Neural progenitor cell (in vitro differentiated cells): ENCODE measurements around the gene RHBDL1. TPM values are rescaled to one million over a fixed set of nuclear protein-coding genes. Genes with fewer than 3 reads are reported as not detected.

ENCODE experiments used
- DNase-seq: peaks from one replicate; pipeline ENCODE4 v3.0.0-alpha.2; 2016; ENCODE audit warnings: low spot score
- H2AFZ ChIP-seq: fragments of 200-600 bp; sonication (generic); replicated peaks from 2 replicates; pipeline ENCODE4 v1.6.1; 2016; ENCODE audit warnings: antibody characterized with exemption
- H3F3A ChIP-seq: fragments of 200-600 bp; sonication (generic); 2 replicates; pipeline ENCODE4 v1.6.1; 2016; ENCODE audit warnings: antibody characterized with exemption, low read depth
- H3K27ac ChIP-seq: fragments of 200-600 bp; sonication (generic); 2 replicates; pipeline ENCODE4 v1.5.1; 2016; ENCODE audit warnings: mild to moderate bottlenecking
- H3K27me3 ChIP-seq: fragments of 200-600 bp; sonication (generic); 2 replicates; pipeline ENCODE4 v1.6.1; 2016; ENCODE audit warnings: mild to moderate bottlenecking, moderate library complexity
- H3K36me3 ChIP-seq: fragments of 200-600 bp; sonication (generic); 2 replicates; pipeline ENCODE4 v1.5.1; 2016
- H3K4me1 ChIP-seq: fragments of 200-600 bp; sonication (generic); 2 replicates; pipeline ENCODE4 v1.6.1; 2016; ENCODE audit warnings: mixed run types
- H3K4me2 ChIP-seq: fragments of 200-600 bp; sonication (generic); 2 replicates; pipeline ENCODE4 v1.6.1; 2016
- H3K4me3 ChIP-seq: fragments of 200-600 bp; sonication (generic); 2 replicates; pipeline ENCODE4 v1.5.1; 2016
- H3K79me2 ChIP-seq: fragments of 200-600 bp; sonication (generic); 2 replicates; pipeline ENCODE4 v1.6.1; 2016; ENCODE audit warnings: low read depth
- H3K9ac ChIP-seq: fragments of 200-600 bp; sonication (generic); 2 replicates; pipeline ENCODE4 v1.6.1; 2016
- H3K9me3 ChIP-seq: fragments of 200-600 bp; sonication (generic); 2 replicates; pipeline ENCODE4 v1.5.1; 2016; ENCODE audit warnings: low read depth
- H4K20me1 ChIP-seq: fragments of 200-600 bp; sonication (generic); 2 replicates; pipeline ENCODE4 v1.6.1; 2016; ENCODE audit warnings: low read depth
- H3K27ac Mint-ChIP-seq: 3 replicates; pipeline ENCODE4 v1.8.0; 2021; ENCODE audit warnings: mixed read lengths
- H3K27me3 Mint-ChIP-seq: 2 replicates; pipeline ENCODE4 v1.8.0; 2022; ENCODE audit warnings: low read depth, mild to moderate bottlenecking, inconsistent platforms, moderate library complexity, mixed read lengths; ENCODE audit not compliant: insufficient read depth
- H3K36me3 Mint-ChIP-seq: 3 replicates; pipeline ENCODE4 v1.8.0; 2021; ENCODE audit warnings: mixed read lengths
- H3K4me1 Mint-ChIP-seq: 3 replicates; pipeline ENCODE4 v1.8.0; 2021; ENCODE audit warnings: mixed read lengths
- H3K4me3 Mint-ChIP-seq: 3 replicates; pipeline ENCODE4 v1.8.0; 2021; ENCODE audit warnings: mild to moderate bottlenecking, moderate library complexity, mixed read lengths
- H3K9me3 Mint-ChIP-seq: 3 replicates; pipeline ENCODE4 v1.8.0; 2020; ENCODE audit warnings: mixed read lengths
- EZH2 ChIP-seq: fragments of 200-600 bp; sonication (generic); IDR thresholded peaks from 2 replicates; pipeline ENCODE4 v1.6.1; 2017; ENCODE audit warnings: antibody characterized with exemption, mild to moderate bottlenecking, moderate library complexity
- EZH2phosphoT487 ChIP-seq: fragments of 200-600 bp; sonication (generic); IDR thresholded peaks from 2 replicates; pipeline ENCODE4 v1.6.1; 2017; ENCODE audit warnings: antibody characterized with exemption
- total RNA-seq: library from RNA; depleted of rRNA; stranded (reverse); fragments of >200 nt; gene quantifications from 2 replicates; pipeline ENCODE4 v1.2.3, GENCODE V29; 2015; ENCODE audit warnings: low replicate concordance
- TF ChIP-seq, protein P1 (sequence below): fragments of 200-600 bp; sonication (generic); IDR thresholded peaks from 2 replicates; pipeline ENCODE4 v1.5.1; 2017; ENCODE audit warnings: antibody characterized with exemption, mild to moderate bottlenecking

The RHBDL1 gene
- total RNA-seq, 1 donor from 2014 or later = 0.28 TPM

DNA sequence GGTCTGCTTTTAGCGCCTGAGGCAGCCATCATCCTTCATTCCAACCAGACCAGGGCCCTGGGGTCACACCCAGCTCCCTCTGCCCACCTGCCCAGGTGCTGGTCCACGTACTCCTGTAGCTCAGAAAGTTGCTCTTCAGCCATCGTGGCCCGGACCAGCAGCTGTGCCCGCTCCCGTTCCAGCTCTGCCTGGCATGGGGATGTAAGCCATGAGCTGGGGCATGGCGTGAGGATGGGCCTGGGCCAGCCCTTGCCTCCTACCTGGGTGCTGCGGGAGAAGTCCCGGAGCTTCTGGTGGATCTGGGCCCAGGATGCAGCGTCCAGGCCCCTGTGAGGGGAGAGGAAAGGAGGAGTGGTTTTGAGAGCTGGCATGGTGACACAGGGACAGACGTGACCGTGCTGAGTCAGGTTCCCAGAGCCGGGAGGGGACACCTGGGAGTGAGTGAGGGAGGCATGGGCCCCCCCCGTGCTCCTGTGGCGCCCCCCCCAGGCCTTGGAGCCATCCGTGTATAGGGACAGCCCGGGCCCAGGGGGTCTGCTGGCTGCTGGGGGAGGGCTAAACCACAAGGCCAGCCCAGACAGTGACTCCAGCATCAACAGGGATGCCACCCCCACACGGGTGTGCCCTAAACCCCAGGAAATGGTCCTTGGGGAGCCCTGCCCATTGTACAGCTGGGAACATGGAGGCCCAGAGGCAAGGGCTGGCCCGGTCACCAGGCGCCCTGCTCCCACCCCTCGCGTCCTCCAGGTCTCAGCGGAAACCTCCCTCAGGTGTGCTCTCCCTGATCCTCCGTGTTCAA is 47.6 kb downstream of the RHBDL1 start:
- H3K4me3 Mint-ChIP-seq = peak overlapping the region; percentile 65
- Histone ChIP-seq H3K4me2 (no peak overlapping the region), H3F3A (peaks cover 42% of the 10 kb centered on the region), H3K27me3 (peaks cover 30% of the 10 kb centered on the region), H4K20me1 (peaks cover 58% of the 10 kb centered on the region), H3K9me3 (no peaks in the 10 kb centered on the region), H3K4me1 (peaks cover 18% of the 10 kb centered on the region), H3K79me2 (no peaks in the 10 kb centered on the region), H3K27ac (no peak overlapping the region), H3K9ac (no peak overlapping the region), H3K4me3 (no peak overlapping the region), H2AFZ (no peak overlapping the region), H3K36me3 (no peaks in the 10 kb centered on the region)
- no peaks in the 10 kb centered on the region for H3K9me3 Mint-ChIP-seq
- TF ChIP-seq EZH2phosphoT487 (no peak), EZH2 (no peak)
- TF ChIP-seq, protein P1, sequence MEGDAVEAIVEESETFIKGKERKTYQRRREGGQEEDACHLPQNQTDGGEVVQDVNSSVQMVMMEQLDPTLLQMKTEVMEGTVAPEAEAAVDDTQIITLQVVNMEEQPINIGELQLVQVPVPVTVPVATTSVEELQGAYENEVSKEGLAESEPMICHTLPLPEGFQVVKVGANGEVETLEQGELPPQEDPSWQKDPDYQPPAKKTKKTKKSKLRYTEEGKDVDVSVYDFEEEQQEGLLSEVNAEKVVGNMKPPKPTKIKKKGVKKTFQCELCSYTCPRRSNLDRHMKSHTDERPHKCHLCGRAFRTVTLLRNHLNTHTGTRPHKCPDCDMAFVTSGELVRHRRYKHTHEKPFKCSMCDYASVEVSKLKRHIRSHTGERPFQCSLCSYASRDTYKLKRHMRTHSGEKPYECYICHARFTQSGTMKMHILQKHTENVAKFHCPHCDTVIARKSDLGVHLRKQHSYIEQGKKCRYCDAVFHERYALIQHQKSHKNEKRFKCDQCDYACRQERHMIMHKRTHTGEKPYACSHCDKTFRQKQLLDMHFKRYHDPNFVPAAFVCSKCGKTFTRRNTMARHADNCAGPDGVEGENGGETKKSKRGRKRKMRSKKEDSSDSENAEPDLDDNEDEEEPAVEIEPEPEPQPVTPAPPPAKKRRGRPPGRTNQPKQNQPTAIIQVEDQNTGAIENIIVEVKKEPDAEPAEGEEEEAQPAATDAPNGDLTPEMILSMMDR = no peak
- no peak overlapping the region for H3K27ac Mint-ChIP-seq
- H3K4me1 Mint-ChIP-seq = peaks cover 19% of the 10 kb centered on the region
- no peaks in the 10 kb centered on the region for H3K36me3 Mint-ChIP-seq
- H3K27me3 Mint-ChIP-seq = peaks cover 14% of the 10 kb centered on the region
- DNase-seq = no peak

DNA sequence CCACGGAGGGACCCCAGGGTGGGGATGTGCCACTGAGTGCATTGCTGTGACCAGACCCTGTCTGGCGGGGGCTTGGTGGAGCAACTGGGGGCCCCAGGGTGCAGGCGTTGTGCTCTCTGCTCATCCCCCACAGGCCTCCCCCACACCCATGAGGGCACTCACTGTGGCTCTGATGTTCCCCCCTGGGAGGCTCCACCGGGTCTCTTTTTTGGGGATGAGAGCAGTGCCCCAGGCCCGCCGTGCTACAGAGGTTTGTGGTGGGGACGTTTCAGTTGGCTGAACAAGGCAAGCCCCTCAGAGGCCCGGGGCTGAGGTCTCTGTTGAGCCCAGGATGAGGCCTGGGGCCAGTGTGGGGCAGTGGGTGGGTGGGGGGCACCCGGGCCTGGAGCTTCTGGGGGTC is 48.2 kb downstream of the RHBDL1 start:
- Histone ChIP-seq H3K4me2 (no peak overlapping the region), H2AFZ (no peak overlapping the region), H3K36me3 (no peaks in the 10 kb centered on the region), H3F3A (peaks cover 42% of the 10 kb centered on the region), H3K79me2 (no peaks in the 10 kb centered on the region), H3K4me3 (no peak overlapping the region), H3K27me3 (peaks cover 37% of the 10 kb centered on the region), H3K9me3 (no peaks in the 10 kb centered on the region), H4K20me1 (peaks cover 53% of the 10 kb centered on the region), H3K27ac (no peak overlapping the region), H3K9ac (no peak overlapping the region), H3K4me1 (peaks cover 14% of the 10 kb centered on the region)
- H3K4me1 Mint-ChIP-seq = peaks cover 12% of the 10 kb centered on the region
- no peak overlapping the region for H3K27ac Mint-ChIP-seq
- H3K27me3 Mint-ChIP-seq = peaks cover 14% of the 10 kb centered on the region
- H3K36me3 Mint-ChIP-seq = no peaks in the 10 kb centered on the region
- no peaks in the 10 kb centered on the region for H3K9me3 Mint-ChIP-seq
- TF ChIP-seq EZH2phosphoT487 (no peak), EZH2 (no peak)
- TF ChIP-seq, protein P1 = no peak
- no peak for DNase-seq
- peak overlapping the region; percentile 21 for H3K4me3 Mint-ChIP-seq

DNA sequence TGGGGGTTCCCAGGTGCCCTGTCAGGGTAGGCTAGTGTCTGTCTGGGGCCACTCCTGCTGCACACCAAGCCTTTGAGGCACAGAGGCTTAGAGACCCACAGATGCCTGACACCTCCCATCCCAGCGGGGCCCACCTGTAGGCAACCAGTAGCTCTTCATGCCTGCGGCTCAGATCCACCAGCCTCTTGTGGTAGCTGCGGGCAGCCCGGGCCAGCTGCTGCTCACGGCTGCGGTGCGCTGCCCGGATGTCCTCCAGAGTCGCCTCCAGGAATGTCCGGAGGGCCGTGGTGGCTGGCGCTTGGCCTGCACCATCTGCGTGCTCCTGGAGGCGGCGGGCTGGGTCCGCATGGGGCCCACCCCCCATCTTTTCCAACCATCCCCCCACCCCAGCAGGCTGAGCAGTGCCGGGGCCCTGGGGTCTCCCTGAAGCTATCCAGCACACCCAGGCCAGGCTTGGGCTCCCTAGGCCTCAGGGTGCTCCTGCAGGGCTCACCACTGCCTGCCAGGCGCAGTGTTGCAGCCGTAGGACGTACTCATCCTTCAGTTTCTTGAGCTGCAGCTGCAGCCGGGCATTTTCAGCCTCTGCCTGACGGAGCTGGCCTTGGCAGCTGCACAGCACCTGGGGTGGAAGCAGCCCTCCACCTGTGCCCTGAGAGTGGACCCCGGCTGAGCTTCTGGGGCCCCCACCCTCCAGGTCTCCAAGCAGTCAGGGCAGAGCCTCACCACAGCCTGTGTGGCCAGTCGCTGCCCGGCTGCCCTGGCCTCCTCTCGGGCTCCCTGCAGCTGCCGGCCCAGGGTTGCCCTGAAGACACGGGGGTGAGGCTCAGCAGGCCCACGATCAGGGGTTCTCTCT is 48.9 kb downstream of the RHBDL1 start:
- H3K9me3 Mint-ChIP-seq = no peaks in the 10 kb centered on the region
- Histone ChIP-seq H3K9ac (no peak overlapping the region), H3K27me3 (peaks cover 44% of the 10 kb centered on the region), H3K79me2 (no peaks in the 10 kb centered on the region), H3F3A (peaks cover 48% of the 10 kb centered on the region), H3K36me3 (no peaks in the 10 kb centered on the region), H3K27ac (no peak overlapping the region), H3K4me1 (peaks cover 14% of the 10 kb centered on the region), H3K4me3 (no peak overlapping the region), H3K9me3 (no peaks in the 10 kb centered on the region), H4K20me1 (peaks cover 48% of the 10 kb centered on the region), H2AFZ (no peak overlapping the region), H3K4me2 (no peak overlapping the region)
- H3K27me3 Mint-ChIP-seq = peaks cover 14% of the 10 kb centered on the region
- H3K4me1 Mint-ChIP-seq = peaks cover 5% of the 10 kb centered on the region
- H3K4me3 Mint-ChIP-seq = no peak overlapping the region
- DNase-seq = no peak
- H3K27ac Mint-ChIP-seq = no peak overlapping the region
- H3K36me3 Mint-ChIP-seq = no peaks in the 10 kb centered on the region
- TF ChIP-seq EZH2 (no peak), EZH2phosphoT487 (no peak)
- TF ChIP-seq, protein P1 = no peak
